GM19023 (cell line): ENCODE data around the gene MEGF11.
"Not testable (repeated sequence)": the region's sequence is repeated elsewhere in the genome, so short reads cannot be mapped to it uniquely, and the experiment has no call there.

Experiments
- ATAC-seq: cut with Tn5 transposase; IDR thresholded peaks from one replicate; pipeline ENCODE4 v1.9.1; 2021; ENCODE audit warnings: mild to moderate bottlenecking, moderate library complexity; ENCODE audit not compliant: unreplicated experiment

The MEGF11 gene

GRCh38 chr15:65869954-65870871, 383.3 kb downstream of the MEGF11 start:
- ATAC-seq = peak; percentile 16

GRCh38 chr15:65869126-65869953, 384.2 kb downstream of the MEGF11 start, which contains the start of gene RAB11A:
RAB11A (plus strand) TSS chr15:65869491; CDS start chr15:65869586, 95 bp downstream.
- peak; percentile 90 for ATAC-seq

- no peak for ATAC-seq
These were observed 384.9 kb downstream of the MEGF11 start for GRCh38 chr15:65868546-65869125.

GRCh38 chr15:65867933-65868332, 385.6 kb downstream of the MEGF11 start:
- ATAC-seq = not testable (repeated sequence)

GRCh38 chr15:65867244-65867643, 386.3 kb downstream of the MEGF11 start:
- no peak for ATAC-seq

DNA sequence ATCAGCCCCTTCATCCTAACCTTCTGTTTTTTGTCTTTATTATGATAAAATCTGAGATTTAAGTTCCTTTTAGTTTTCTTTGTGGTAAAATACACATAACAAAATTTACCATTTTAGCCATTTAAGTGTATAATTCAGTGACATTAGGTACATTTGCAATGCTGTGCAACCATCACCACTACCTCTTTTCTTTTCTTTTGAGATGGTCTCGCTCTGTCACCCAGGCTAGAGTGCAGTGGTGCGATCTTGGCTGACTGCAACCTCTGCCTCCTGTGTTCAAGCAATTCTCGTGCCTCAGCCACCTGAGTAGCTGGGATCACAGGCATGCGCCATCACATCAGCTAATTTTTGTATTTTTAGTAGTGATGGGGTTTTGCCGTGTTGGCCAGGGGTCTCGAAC, 390.4 kb downstream of the MEGF11 start:
- no peak for ATAC-seq

- peak; percentile 54 for ATAC-seq
These were observed 390.9 kb downstream of the MEGF11 start for GRCh38 chr15:65862682-65863081.

DNA sequence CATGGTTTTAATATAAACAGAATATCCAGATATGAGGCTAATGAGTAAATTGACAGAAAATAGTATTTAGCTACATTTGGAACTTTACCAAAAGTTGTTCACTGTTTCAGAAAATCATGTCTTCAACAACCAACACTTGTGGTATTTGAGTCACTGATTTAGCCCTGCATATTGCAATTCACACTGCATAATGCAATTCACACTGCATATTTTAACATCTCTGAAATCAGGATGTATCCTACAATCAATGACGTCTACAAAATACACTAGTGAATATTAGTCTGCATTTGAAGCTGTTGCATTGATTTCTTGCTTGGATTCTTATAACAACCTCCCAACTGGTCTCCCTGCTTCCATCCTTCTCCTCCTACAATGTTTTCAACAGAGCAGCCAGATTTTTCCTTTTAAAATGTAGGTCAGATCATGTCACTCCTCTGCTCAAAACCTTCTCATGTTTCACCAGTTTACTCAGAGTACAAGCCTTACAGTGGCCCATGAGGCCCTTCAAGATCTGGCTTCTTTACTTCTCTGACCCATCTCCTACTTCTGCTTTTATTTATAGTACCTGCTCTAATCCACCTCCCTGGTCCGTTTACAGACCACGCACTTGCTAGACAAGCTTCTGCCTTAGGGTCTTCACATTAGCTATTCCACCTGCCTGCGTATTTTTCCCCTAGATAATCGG, 395.7 kb downstream of the MEGF11 start:
- no peak for ATAC-seq

- ATAC-seq = no peak
These were observed 396.6 kb downstream of the MEGF11 start for GRCh38 chr15:65856821-65857455.

GRCh38 chr15:65851981-65852380, 401.6 kb downstream of the MEGF11 start:
- ATAC-seq = no peak

DNA sequence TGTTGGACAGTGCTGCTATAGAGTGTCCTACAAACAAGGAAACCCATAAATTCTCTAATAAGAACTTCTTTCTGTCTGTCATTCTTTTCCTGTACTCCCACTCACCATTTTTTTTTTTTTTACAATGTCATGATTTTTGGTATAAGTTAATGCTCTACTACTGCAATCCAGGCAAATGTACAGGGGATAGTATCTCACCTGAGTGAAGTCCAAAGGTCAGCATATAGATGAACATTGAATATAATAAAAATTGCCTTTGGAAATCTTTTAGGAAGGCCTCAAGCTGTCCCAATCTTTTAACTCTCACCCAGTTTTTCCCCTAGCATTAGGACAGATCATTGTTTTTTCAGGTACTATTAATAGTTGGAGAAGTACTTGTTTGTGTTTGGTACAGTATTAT, 405.6 kb downstream of the MEGF11 start:
- ATAC-seq = no peak

- ATAC-seq = no peak
These were observed 407.6 kb downstream of the MEGF11 start for GRCh38 chr15:65845826-65846519.
